ENCODE results near the gene ZNF92.
"Not testable (repeated sequence)": the region's sequence is repeated elsewhere in the genome, so short reads cannot be mapped to it uniquely, and the experiment has no call there.

GRCh38 chr7:65423286-65423685, 49.6 kb downstream of the ZNF92 start:
- not testable (repeated sequence) for TF ChIP-seq CTCF, POLR2AphosphoS5, POLR2A, EP300 (IDR thresholded peaks at IDR 0.05)

All from suprapubic skin (tissue), 4 donors.